Retina (tissue), 1 donor: ENCODE results near the gene RHBDL3.

ENCODE experiments used
- DNase-seq: peaks from one replicate; pipeline ENCODE4 v3.0.0-alpha.2; 2016

RHBDL3 gene

GRCh38 chr17:32266389-32267301, 1.0 kb downstream of the RHBDL3 start:
- peak; percentile 84 for DNase-seq

- DNase-seq, result peak; percentile 74
Measured at GRCh38 chr17:32267690-32268205, 2.1 kb downstream of the RHBDL3 start.

- no peak for DNase-seq
Measured at GRCh38 chr17:32268734-32269288, 3.2 kb downstream of the RHBDL3 start.

GRCh38 chr17:32269377-32269776, 3.7 kb downstream of the RHBDL3 start:
- no peak for DNase-seq

- no peak for DNase-seq
Measured at GRCh38 chr17:32271844-32272243, 6.2 kb downstream of the RHBDL3 start.

GRCh38 chr17:32274101-32274500, 8.5 kb downstream of the RHBDL3 start:
- no peak for DNase-seq

- no peak for DNase-seq
Measured at GRCh38 chr17:32274643-32275042, 9.0 kb downstream of the RHBDL3 start.

- peak; percentile 69 for DNase-seq
Measured at GRCh38 chr17:32275060-32276042, 9.7 kb downstream of the RHBDL3 start.

- peak; percentile 51 for DNase-seq
Measured at GRCh38 chr17:32276171-32276601, 10.6 kb downstream of the RHBDL3 start.

- peak; percentile 55 for DNase-seq
Measured at GRCh38 chr17:32277284-32277683, 11.7 kb downstream of the RHBDL3 start.

GRCh38 chr17:32278815-32279214, 13.2 kb downstream of the RHBDL3 start:
- no peak for DNase-seq

GRCh38 chr17:32279891-32280716, 14.5 kb downstream of the RHBDL3 start:
- DNase-seq, result peak; percentile 85

GRCh38 chr17:32281011-32281451, 15.4 kb downstream of the RHBDL3 start:
- peak; percentile 77 for DNase-seq

GRCh38 chr17:32283745-32284201, 18.1 kb downstream of the RHBDL3 start:
- DNase-seq, result no peak

GRCh38 chr17:32285306-32285705, 19.7 kb downstream of the RHBDL3 start:
- DNase-seq, result no peak

GRCh38 chr17:32285746-32286517, 20.3 kb downstream of the RHBDL3 start:
- no peak for DNase-seq

GRCh38 chr17:32286518-32286900, 20.9 kb downstream of the RHBDL3 start:
- DNase-seq, result no peak

GRCh38 chr17:32287804-32288511, 22.3 kb downstream of the RHBDL3 start:
- DNase-seq, result no peak

GRCh38 chr17:32288615-32289014, 23.0 kb downstream of the RHBDL3 start:
- no peak for DNase-seq

GRCh38 chr17:32289471-32290070, 23.9 kb downstream of the RHBDL3 start:
- no peak for DNase-seq
